ENCODE measurements around the gene CPNE1.

DNA sequence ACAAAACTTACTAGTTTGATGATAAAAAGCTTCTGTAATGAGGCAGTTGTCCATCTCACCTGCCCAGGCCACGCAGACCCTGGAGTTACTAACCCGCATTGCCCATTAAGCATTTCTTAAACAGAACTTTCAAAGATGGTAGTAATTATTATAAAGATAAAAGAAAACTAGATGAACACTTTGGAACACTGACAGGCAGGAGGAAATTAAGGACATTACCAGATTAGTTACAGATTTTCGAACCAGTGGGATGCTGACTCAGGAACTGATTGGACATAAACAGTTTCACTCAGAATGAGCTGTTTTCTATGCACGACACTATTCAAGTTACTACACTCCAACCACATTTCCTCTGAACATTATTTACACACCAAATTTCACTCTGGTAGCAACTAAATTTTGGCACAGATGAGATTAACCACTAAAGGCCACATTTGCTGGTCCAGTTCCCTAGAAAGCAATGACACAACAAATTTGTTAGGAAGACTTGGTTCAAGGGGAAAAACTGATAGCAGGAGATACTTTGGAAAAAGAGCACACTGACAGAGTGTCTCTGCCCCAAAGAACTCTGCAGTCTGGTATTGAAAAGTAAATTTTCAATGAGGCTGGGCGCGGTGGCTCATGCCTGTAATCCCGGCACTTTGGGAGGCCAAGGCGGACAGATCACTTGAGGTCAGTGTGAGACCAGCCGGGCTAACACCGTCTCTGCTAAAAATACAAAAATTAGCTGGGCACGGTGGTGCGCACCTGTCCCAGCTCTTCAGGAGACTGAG lies 37.5 kb upstream of the CPNE1 start:
- TF ChIP-seq CTCF (IDR thresholded peaks at IDR 0.05) (no peak), POLR2A (IDR thresholded peaks at IDR 0.05) (no peak)

Data from lower leg skin (tissue), 3 donors.